Stimulated activated memory B cell treated with anti-CD40 and anti-IgM and Interleukin-4, amounts not matched to agents 10 μg/mL and 1 μg/mL and 100 μg/mL, for 72 hours (primary cell): ENCODE measurements around the gene BRPF1.

Experiments used
- ATAC-seq: fragments of 150-1000 bp; cut with Tn5 transposase; 2 replicates; pipeline ENCODE4 v1.10.0; 2021
- H3K27ac Mint-ChIP-seq: one replicate; pipeline ENCODE4 v1.8.0; 2022; ENCODE audit warnings: mild to moderate bottlenecking, mixed read lengths
- H3K27me3 Mint-ChIP-seq: one replicate; pipeline ENCODE4 v1.8.0; 2022; ENCODE audit warnings: mixed read lengths
- H3K36me3 Mint-ChIP-seq: one replicate; pipeline ENCODE4 v1.8.0; 2022; ENCODE audit warnings: mixed read lengths
- H3K4me1 Mint-ChIP-seq: one replicate; pipeline ENCODE4 v1.8.0; 2022; ENCODE audit warnings: mixed read lengths
- H3K4me3 Mint-ChIP-seq: one replicate; pipeline ENCODE4 v1.8.0; 2022; ENCODE audit warnings: mild to moderate bottlenecking, moderate library complexity, mixed read lengths
- H3K9me3 Mint-ChIP-seq: one replicate; pipeline ENCODE4 v1.8.0; 2022; ENCODE audit warnings: mixed read lengths

BRPF1 gene

DNA sequence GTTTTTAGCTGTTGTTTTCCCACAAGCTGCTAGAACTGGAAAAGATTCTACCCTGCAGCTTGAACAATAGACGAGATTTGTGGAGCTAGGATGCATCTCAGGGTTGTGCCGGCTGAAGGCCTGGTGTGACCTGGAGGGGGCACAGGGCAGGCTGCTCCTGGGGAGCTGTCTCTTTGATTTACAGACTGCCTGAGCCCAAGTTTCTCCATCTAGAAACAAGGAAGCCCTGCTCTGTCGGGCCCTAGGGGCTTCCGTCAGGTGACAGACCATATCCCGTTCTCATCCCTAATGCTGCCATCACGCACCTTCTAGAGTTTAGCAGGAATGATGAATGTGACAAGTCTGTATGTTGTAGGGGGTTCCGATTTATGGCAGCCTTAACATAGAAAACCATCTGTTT is 35.8 kb upstream of the BRPF1 start:
- peaks cover 95% of the 10 kb centered on the region for H3K36me3 Mint-ChIP-seq
- no peak for ATAC-seq

GRCh38 chr3:9696480-9697220 is 34.9 kb upstream of the BRPF1 start:
- no peak for ATAC-seq
- H3K4me1 Mint-ChIP-seq, result peaks cover 1% of the 10 kb centered on the region
- no peaks in the 10 kb centered on the region for H3K9me3 Mint-ChIP-seq
- H3K27me3 Mint-ChIP-seq, result no peaks in the 10 kb centered on the region
- peaks cover 96% of the 10 kb centered on the region for H3K36me3 Mint-ChIP-seq
- no peak overlapping the region for H3K27ac Mint-ChIP-seq
- no peak overlapping the region for H3K4me3 Mint-ChIP-seq

More for the DNA sequence above, 35.8 kb upstream of the BRPF1 start:
- no peaks in the 10 kb centered on the region for H3K9me3 Mint-ChIP-seq
- H3K4me3 Mint-ChIP-seq, result no peak overlapping the region
- H3K27me3 Mint-ChIP-seq, result no peaks in the 10 kb centered on the region
- no peak overlapping the region for H3K27ac Mint-ChIP-seq
- H3K4me1 Mint-ChIP-seq, result peaks cover 10% of the 10 kb centered on the region

- Mint-ChIP-seq H3K4me1 (no peaks in the 10 kb centered on the region), H3K9me3 (no peaks in the 10 kb centered on the region), H3K36me3 (peaks cover 96% of the 10 kb centered on the region), H3K27me3 (no peaks in the 10 kb centered on the region), H3K4me3 (no peak overlapping the region), H3K27ac (no peak overlapping the region)
- no peak for ATAC-seq
These were observed 33.6 kb upstream of the BRPF1 start for GRCh38 chr3:9697892-9698291.

DNA sequence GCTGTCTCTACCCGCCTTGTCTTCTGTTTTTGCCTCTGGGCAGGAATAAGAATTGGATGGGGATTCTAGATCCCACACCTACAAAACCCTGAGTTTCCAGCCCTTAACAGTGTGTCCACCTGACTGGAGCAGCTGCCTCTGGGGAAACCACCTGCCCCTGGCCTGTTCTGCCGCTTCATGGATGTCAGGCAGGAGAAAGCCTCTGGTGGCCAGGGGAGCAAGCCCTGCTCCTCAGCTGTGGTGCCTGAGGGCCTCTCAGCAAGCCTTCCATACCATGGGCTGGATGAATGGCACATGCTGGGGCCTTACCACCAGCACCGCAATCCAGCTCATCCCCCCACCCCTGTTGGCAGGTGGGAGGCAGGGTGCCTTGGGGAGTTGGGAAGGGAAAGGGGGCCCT is 33.2 kb upstream of the BRPF1 start:
- Mint-ChIP-seq H3K27ac (no peak overlapping the region), H3K27me3 (no peaks in the 10 kb centered on the region), H3K36me3 (peaks cover 95% of the 10 kb centered on the region)

DNA sequence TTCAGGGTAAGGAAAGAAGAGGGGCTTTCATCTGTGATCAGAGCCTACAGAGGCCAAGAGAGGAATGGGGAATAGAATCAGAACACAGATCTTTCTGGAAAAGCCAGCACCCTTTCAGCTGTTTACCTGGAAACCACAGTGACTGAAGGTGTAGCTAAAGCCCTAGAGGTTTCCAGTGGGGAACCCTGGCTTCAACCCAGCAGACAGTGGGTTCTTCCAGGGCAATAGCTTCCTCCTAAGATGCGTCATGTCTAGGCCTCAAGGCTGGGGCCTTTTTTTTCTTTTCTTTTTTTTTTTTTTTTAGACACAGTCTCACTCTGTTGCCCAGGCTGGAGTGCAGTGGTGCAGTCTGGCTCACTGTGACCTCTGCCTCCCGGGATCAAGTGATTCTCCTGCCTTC is 31.0 kb upstream of the BRPF1 start:
- Mint-ChIP-seq H3K4me3 (no peak overlapping the region), H3K27me3 (peaks cover 9% of the 10 kb centered on the region), H3K9me3 (no peaks in the 10 kb centered on the region), H3K36me3 (peaks cover 79% of the 10 kb centered on the region), H3K4me1 (peaks cover 14% of the 10 kb centered on the region), H3K27ac (no peak overlapping the region)
- no peak for ATAC-seq

More for the DNA sequence above, 33.2 kb upstream of the BRPF1 start:
- ATAC-seq, result no peak
- H3K4me1 Mint-ChIP-seq, result no peaks in the 10 kb centered on the region
- H3K4me3 Mint-ChIP-seq, result no peak overlapping the region
- no peaks in the 10 kb centered on the region for H3K9me3 Mint-ChIP-seq

GRCh38 chr3:9701006-9701405 is 30.5 kb upstream of the BRPF1 start:
- Mint-ChIP-seq H3K27ac (no peak overlapping the region), H3K4me1 (peaks cover 14% of the 10 kb centered on the region), H3K27me3 (peaks cover 14% of the 10 kb centered on the region), H3K4me3 (no peak overlapping the region), H3K9me3 (no peaks in the 10 kb centered on the region), H3K36me3 (peaks cover 78% of the 10 kb centered on the region)
- no peak for ATAC-seq

DNA sequence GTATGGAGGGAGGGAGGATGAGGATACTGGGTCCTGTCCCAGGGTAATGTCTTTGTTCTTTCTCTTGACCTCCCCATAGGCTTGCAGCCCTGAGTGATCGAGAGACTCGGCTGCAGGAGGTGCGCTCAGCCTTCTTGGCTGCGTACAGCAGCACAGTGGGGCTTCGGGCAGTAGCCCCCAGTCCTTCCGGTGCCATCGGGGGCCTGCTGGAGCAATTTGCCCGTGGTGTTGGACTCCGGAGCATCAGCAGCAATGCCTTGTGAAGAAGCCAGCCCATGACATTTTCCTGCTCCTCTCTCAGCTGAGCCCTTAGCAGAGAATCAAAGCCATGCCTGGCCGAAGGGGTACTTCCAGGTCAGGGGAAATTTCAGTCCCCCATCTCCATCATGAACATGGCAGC is 29.8 kb upstream of the BRPF1 start:
- Mint-ChIP-seq H3K9me3 (no peaks in the 10 kb centered on the region), H3K27ac (no peak overlapping the region), H3K27me3 (peaks cover 17% of the 10 kb centered on the region), H3K4me3 (no peak overlapping the region), H3K4me1 (peaks cover 14% of the 10 kb centered on the region), H3K36me3 (peaks cover 78% of the 10 kb centered on the region)
- no peak for ATAC-seq

GRCh38 chr3:9703240-9703639 is 28.3 kb upstream of the BRPF1 start:
- ATAC-seq, result no peak
- Mint-ChIP-seq H3K27ac (no peak overlapping the region), H3K27me3 (peaks cover 17% of the 10 kb centered on the region), H3K4me3 (no peak overlapping the region), H3K9me3 (no peaks in the 10 kb centered on the region), H3K36me3 (peaks cover 63% of the 10 kb centered on the region), H3K4me1 (peaks cover 14% of the 10 kb centered on the region)

- peak; percentile 50 for ATAC-seq
- H3K36me3 Mint-ChIP-seq, result peaks cover 57% of the 10 kb centered on the region
- no peak within 1 kb of the TSS for H3K27ac Mint-ChIP-seq
- H3K4me3 Mint-ChIP-seq, result peak within 1 kb of the TSS; percentile 44
- no peaks in the 10 kb centered on the region for H3K9me3 Mint-ChIP-seq
- H3K4me1 Mint-ChIP-seq, result peaks cover 14% of the 10 kb centered on the region
- H3K27me3 Mint-ChIP-seq, result peaks cover 17% of the 10 kb centered on the region
These were observed 27.7 kb upstream of the BRPF1 start, which contains the start of gene CPNE9 for GRCh38 chr3:9703736-9704346. Gene CPNE9, plus strand, starts transcription at chr3:9703833. Its CDS starts 164 bp downstream, at chr3:9703997.

GRCh38 chr3:9704347-9705322 is 26.9 kb upstream of the BRPF1 start:
- peaks cover 14% of the 10 kb centered on the region for H3K4me1 Mint-ChIP-seq
- no peaks in the 10 kb centered on the region for H3K9me3 Mint-ChIP-seq
- peak; percentile 51 for ATAC-seq
- no peak overlapping the region for H3K27ac Mint-ChIP-seq
- H3K36me3 Mint-ChIP-seq, result peaks cover 49% of the 10 kb centered on the region
- peaks cover 17% of the 10 kb centered on the region for H3K27me3 Mint-ChIP-seq
- peak overlapping the region; percentile 56 for H3K4me3 Mint-ChIP-seq

DNA sequence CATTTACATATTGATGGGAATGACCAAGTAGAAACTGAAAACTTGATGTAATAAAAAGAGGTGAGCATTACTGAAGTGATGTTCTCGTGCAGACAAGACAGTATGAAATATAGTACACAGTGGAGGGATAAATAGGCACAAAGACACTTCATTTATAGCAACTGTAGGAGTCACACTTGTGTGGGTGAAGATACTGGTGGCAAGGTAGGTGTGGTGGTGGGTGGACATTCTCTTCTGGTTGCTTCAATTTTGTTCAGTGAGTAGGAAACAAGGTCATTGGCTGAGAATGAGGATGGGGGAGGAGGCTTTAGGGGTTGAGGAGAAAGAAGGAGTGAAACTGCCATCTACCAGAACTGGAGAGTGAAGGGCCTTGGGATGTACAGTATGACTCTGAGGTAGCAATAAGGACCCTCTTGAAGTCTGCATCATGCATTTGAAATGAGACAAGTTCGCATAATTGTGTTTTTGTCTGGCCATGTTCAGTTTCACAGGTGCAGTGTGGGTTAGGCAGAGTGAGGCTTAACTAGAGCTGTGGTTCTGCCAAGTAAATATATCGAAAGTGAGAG is 21.3 kb upstream of the BRPF1 start:
- H3K4me1 Mint-ChIP-seq, result peaks cover 1% of the 10 kb centered on the region
- no peak for ATAC-seq

GRCh38 chr3:9712415-9712814 is 19.1 kb upstream of the BRPF1 start:
- H3K4me1 Mint-ChIP-seq, result no peaks in the 10 kb centered on the region
- no peak overlapping the region for H3K4me3 Mint-ChIP-seq
- H3K27me3 Mint-ChIP-seq, result no peaks in the 10 kb centered on the region
- H3K36me3 Mint-ChIP-seq, result no peaks in the 10 kb centered on the region
- H3K9me3 Mint-ChIP-seq, result no peaks in the 10 kb centered on the region
- no peak for ATAC-seq
- H3K27ac Mint-ChIP-seq, result no peak overlapping the region

More for the DNA sequence above, 21.3 kb upstream of the BRPF1 start:
- Mint-ChIP-seq H3K36me3 (peaks cover 15% of the 10 kb centered on the region), H3K27me3 (peaks cover 10% of the 10 kb centered on the region), H3K4me3 (no peak overlapping the region), H3K9me3 (no peaks in the 10 kb centered on the region), H3K27ac (no peak overlapping the region)

GRCh38 chr3:9713142-9713541 is 18.4 kb upstream of the BRPF1 start:
- H3K4me1 Mint-ChIP-seq, result no peaks in the 10 kb centered on the region
- no peak overlapping the region for H3K4me3 Mint-ChIP-seq
- H3K27me3 Mint-ChIP-seq, result no peaks in the 10 kb centered on the region
- no peak for ATAC-seq
- no peaks in the 10 kb centered on the region for H3K36me3 Mint-ChIP-seq
- H3K27ac Mint-ChIP-seq, result no peak overlapping the region
- H3K9me3 Mint-ChIP-seq, result no peaks in the 10 kb centered on the region

- H3K36me3 Mint-ChIP-seq, result no peaks in the 10 kb centered on the region
- H3K4me1 Mint-ChIP-seq, result no peaks in the 10 kb centered on the region
- ATAC-seq, result no peak
- H3K9me3 Mint-ChIP-seq, result no peaks in the 10 kb centered on the region
- no peak overlapping the region for H3K4me3 Mint-ChIP-seq
- H3K27ac Mint-ChIP-seq, result no peak overlapping the region
- no peaks in the 10 kb centered on the region for H3K27me3 Mint-ChIP-seq
These were observed 16.4 kb upstream of the BRPF1 start for GRCh38 chr3:9715136-9715535.
